ENCODE data around the gene TRAPPC3L. TPM values are rescaled to one million over a fixed set of nuclear protein-coding genes. Genes with fewer than 3 reads are reported as not detected.
A peak's percentile ranks its signal among the peaks of the same experiment; 100 is the strongest.
"Not testable (repeated sequence)": the region's sequence is repeated elsewhere in the genome, so short reads cannot be mapped to it uniquely, and the experiment has no call there.

The TRAPPC3L gene
- total RNA-seq, 2 donors from 2014 or later = 3.5 TPM; not detected in 1

DNA sequence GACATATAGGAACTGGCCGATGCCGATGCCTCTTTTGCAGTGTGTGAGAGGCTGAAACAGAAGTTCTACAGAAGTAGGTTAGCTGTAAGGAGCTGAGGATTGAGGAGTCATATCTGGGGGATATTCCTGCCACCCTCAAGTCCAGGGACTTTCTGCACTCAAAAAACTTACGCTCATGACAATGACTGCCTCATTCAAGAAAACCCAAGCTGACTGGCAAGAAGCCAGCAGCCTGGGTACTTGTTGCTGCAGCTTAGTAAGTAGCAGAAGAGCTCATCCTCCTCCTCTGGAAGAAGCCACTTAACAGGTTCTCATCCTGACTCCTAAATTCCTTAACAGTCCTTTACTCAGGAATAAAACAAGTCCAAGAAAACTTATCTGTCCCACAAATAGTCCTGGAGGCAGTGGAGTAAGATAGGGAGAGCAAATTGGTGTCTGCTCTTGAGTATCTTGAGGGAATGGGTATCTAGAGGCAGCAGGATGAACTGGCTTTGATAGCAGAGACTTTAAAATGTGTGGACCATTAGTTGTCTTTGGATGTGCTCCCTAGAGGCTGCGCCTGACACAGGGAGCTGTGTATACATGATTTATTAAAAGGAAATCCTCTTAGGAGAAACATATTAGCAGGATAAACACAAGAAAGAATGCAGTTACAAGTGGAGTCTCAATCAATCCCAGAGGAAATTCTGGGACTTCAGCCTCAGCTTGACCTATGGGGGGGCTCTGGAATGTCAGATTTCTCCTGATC, 26.7 kb downstream of the TRAPPC3L start:
- Mint-ChIP-seq H3K4me3 (no peak overlapping the region), H3K36me3 (ENCODE audit: low read depth) (no peaks in the 10 kb centered on the region), H3K27ac (no peak overlapping the region), H3K4me1 (no peaks in the 10 kb centered on the region), H3K27me3 (peaks cover 15% of the 10 kb centered on the region)
- no peak for ATAC-seq
- no peak for DNase-seq
- no peaks in the 10 kb centered on the region for H3K9me3 ChIP-seq (ENCODE audit: control insufficient read depth, low read length, poor library complexity, severe bottlenecking)

DNA sequence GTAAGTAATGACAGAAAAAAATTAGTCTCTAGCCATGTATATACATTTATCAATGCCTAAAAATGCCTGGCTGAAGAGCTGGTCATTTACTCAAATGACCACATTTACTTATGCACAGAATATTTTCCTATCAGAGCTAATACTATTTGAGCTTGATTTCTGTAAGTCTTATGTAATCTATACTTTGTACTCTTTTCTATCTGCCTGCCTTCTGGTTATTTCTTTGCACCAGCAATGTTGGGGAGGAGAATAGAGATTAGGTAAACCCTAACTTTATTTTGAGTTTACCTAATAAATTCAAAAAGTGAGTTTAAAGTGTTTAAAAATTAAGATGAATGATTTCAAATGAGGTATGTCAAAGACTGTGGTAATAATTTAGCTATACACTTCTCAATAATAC, 30.3 kb downstream of the TRAPPC3L start:
- ATAC-seq (no peak), DNase-seq (no peak)
- H3K4me1 Mint-ChIP-seq = no peaks in the 10 kb centered on the region
- no peaks in the 10 kb centered on the region for H3K36me3 Mint-ChIP-seq (ENCODE audit: low read depth)
- no peak overlapping the region for H3K4me3 Mint-ChIP-seq
- peaks cover 15% of the 10 kb centered on the region for H3K27me3 Mint-ChIP-seq
- H3K27ac Mint-ChIP-seq = no peak overlapping the region
- H3K9me3 ChIP-seq (ENCODE audit: control insufficient read depth, low read length, poor library complexity, severe bottlenecking) = no peaks in the 10 kb centered on the region

DNA sequence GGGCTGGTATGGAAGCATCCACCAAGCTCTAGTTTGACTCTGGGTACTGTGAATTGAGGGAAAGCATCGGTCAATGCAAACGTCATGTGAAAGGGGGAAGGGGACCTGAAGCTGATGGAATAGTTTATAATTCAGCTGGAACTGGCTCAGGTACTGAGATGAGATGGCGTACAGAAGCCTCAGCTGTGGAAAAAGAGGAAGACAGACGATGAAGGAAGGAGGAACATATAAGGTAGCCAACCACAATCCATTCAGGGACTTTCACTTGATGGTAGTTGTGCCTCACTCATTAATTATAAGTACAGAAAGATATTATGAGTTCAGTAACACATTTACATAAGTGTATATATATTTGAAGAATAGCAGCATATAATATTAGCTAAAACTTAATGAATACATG, 31.4 kb downstream of the TRAPPC3L start:
- H3K27me3 Mint-ChIP-seq = peaks cover 10% of the 10 kb centered on the region
- no peak for ATAC-seq
- no peak overlapping the region for H3K4me3 Mint-ChIP-seq
- H3K9me3 ChIP-seq (ENCODE audit: control insufficient read depth, low read length, poor library complexity, severe bottlenecking) = no peaks in the 10 kb centered on the region
- no peak for DNase-seq
- H3K36me3 Mint-ChIP-seq (ENCODE audit: low read depth) = no peaks in the 10 kb centered on the region
- no peaks in the 10 kb centered on the region for H3K4me1 Mint-ChIP-seq
- H3K27ac Mint-ChIP-seq = no peak overlapping the region

DNA sequence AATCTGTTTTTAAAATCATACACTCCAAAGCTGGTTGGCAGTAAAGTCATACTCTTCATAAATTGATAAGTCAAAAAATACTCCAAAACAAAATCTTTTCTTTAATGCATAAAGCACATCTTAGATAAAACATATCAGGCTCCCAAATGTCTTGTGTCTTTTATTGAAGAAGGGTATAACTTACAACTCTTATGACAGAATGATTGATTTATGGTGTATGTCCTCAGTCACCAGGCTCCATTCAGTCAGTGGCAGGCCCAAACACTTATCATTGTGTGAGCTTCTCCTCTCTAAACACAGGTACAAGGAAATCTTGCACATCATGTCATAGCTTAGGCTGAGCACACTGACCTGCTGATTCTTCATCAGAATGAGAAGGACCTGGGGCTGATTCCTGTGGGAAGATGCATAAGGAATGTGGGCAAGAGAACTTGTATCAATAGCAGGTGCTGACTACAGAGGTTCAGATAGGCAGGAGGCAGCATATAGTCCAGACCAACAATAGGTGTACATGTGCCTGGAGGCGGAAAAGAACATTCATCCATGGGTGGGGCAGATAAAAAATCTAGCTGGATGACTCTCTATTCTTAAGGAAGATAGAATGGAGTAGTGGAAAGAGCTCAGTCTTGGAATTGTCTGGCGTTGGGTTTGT, 32.1 kb downstream of the TRAPPC3L start:
- Mint-ChIP-seq H3K4me3 (no peak overlapping the region), H3K27ac (peak overlapping the region; percentile 3), H3K27me3 (peaks cover 5% of the 10 kb centered on the region), H3K4me1 (no peaks in the 10 kb centered on the region), H3K36me3 (ENCODE audit: low read depth) (no peaks in the 10 kb centered on the region)
- DNase-seq = no peak
- no peak for ATAC-seq
- no peaks in the 10 kb centered on the region for H3K9me3 ChIP-seq (ENCODE audit: control insufficient read depth, low read length, poor library complexity, severe bottlenecking)

DNA sequence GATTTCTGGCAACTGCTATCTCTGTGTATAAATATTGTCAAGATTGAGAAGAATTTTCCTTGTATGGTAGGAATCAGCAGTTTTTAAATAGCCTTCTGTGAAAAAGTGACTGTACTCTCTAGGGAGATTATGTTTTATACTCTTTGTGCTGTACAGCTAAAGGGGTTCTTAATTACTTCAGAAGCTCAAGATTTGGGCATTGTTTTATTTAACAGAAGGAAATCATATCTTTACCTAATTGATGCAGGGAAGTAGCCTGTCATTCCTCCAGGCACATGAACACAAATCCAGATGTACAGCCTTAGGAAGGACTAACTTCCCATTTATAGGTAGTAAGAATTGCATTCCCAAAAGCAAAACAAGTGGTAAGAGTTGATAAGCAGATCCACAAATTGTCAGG, 32.8 kb downstream of the TRAPPC3L start:
- H3K4me1 Mint-ChIP-seq = no peaks in the 10 kb centered on the region
- no peak for ATAC-seq

DNA sequence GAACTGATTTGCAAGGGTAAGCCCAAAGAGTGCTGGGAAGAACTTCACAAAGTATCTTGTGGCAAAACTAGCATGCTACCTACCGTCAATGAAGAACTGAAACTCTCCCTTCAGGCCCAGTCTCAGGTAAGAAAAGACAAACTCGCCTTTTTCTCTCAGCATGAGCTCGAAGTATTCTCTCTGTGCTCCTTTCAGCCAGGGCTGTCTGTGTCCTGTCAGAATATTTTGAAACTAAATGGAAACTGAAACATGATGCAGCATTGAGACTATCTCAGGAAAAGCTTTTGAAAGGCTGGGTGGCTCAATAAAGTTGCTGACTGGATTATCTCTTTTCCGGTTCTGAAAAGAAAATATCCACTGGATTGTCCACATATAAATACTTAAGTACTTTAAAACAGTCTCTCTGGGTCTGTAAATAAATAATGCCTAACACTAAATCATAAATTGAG, 33.3 kb downstream of the TRAPPC3L start:
- no peak overlapping the region for H3K4me3 Mint-ChIP-seq
- ATAC-seq = no peak

More for the DNA sequence above, 32.8 kb downstream of the TRAPPC3L start:
- no peaks in the 10 kb centered on the region for H3K9me3 ChIP-seq (ENCODE audit: control insufficient read depth, low read length, poor library complexity, severe bottlenecking)
- no peaks in the 10 kb centered on the region for H3K36me3 Mint-ChIP-seq (ENCODE audit: low read depth)
- H3K27ac Mint-ChIP-seq = peak overlapping the region; percentile 3
- no peak for DNase-seq
- no peaks in the 10 kb centered on the region for H3K27me3 Mint-ChIP-seq
- H3K4me3 Mint-ChIP-seq = no peak overlapping the region

DNA sequence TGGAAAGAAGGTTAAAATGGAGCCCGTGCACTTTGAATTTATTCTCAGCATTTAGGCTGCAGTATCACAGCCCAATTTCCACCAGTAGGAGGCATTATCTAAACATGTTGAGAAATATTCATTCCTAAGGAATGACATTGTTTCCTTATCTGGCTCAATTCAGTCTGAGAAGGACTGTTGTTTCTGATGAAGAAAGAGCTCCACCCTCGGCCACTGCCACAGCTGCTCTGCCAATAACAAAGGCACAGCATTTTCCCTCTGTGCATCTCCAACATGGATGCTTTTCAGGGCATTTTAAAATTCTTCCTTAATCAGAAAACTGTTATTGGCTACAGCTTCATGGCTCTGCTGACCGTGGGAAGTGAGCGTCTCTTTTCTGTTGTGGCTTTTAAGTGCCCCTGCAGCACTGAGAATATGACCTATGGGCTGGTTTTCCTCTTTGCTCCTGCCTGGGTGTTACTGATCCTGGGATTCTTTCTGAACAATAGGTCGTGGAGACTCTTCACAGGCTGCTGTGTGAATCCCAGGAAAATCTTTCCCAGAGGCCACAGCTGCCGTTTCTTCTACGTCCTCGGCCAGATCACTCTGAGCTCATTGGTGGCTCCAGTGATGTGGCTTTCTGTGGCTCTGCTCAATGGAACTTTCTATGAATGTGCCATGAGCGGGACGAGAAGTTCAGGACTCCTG, 33.9 kb downstream of the TRAPPC3L start, which contains the start of gene CALHM5:
Gene CALHM5, plus strand, starts transcription at position 216 of the 687 bp plus-strand sequence. Its CDS starts 58 bp downstream, at position 274.
- Mint-ChIP-seq H3K27me3 (no peaks in the 10 kb centered on the region), H3K4me1 (no peaks in the 10 kb centered on the region), H3K4me3 (no peak within 1 kb of the TSS), H3K36me3 (ENCODE audit: low read depth) (no peaks in the 10 kb centered on the region), H3K27ac (no peak within 1 kb of the TSS)
- H3K9me3 ChIP-seq (ENCODE audit: control insufficient read depth, low read length, poor library complexity, severe bottlenecking) = no peaks in the 10 kb centered on the region
- no peak for ATAC-seq
- DNase-seq = no peak

More for the DNA sequence above, 33.3 kb downstream of the TRAPPC3L start:
- no peaks in the 10 kb centered on the region for H3K4me1 Mint-ChIP-seq
- H3K27me3 Mint-ChIP-seq = no peaks in the 10 kb centered on the region
- H3K9me3 ChIP-seq (ENCODE audit: control insufficient read depth, low read length, poor library complexity, severe bottlenecking) = no peaks in the 10 kb centered on the region
- no peaks in the 10 kb centered on the region for H3K36me3 Mint-ChIP-seq (ENCODE audit: low read depth)
- DNase-seq = no peak
- no peak overlapping the region for H3K27ac Mint-ChIP-seq

DNA sequence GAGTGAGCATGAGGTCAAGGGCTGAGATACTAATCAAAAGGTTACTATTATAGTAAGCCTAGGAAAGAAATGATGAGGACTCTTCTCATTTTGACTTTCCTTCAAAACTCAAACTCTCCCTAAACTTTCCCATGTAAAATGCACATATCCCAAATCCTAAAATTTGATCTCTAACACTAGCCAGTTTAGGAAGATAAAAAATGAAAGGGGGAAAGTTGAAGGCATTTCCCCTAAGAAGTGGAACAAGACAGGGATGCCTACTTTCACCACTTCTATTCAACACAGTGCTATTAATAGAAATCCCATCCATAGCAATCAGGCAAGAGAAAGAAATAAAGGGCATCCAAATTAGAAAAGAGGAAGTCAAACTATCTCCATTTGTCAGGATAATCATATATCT, 37.0 kb downstream of the TRAPPC3L start:
- Mint-ChIP-seq H3K27me3 (no peaks in the 10 kb centered on the region), H3K36me3 (ENCODE audit: low read depth) (no peaks in the 10 kb centered on the region), H3K4me3 (no peak overlapping the region), H3K4me1 (no peaks in the 10 kb centered on the region), H3K27ac (no peak overlapping the region)
- DNase-seq (no peak), ATAC-seq (no peak)
- no peaks in the 10 kb centered on the region for H3K9me3 ChIP-seq (ENCODE audit: control insufficient read depth, low read length, poor library complexity, severe bottlenecking)

DNA sequence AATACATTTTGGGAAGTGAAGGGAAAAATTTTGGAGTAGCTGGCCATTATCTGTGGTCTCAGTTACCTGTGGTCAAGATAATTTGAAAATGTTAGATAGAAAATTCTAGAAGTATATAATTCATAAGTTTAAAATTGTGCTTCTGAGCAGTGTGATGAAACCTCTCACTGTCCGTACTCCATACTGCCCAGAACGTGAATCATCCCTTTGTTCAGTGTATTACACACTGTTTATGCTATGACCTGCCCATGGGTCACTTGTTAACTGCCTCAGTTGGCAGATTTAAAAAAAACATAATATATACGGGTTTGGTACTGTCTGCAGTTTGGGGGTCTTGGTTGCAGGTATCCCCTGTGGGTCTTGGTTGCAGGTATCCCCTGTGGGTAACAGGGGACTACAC, 38.2 kb downstream of the TRAPPC3L start:
- no peak for DNase-seq
- no peak for ATAC-seq
- no peaks in the 10 kb centered on the region for H3K36me3 Mint-ChIP-seq (ENCODE audit: low read depth)
- no peaks in the 10 kb centered on the region for H3K9me3 ChIP-seq (ENCODE audit: control insufficient read depth, low read length, poor library complexity, severe bottlenecking)
- no peak overlapping the region for H3K4me3 Mint-ChIP-seq
- no peaks in the 10 kb centered on the region for H3K4me1 Mint-ChIP-seq
- peaks cover 1% of the 10 kb centered on the region for H3K27me3 Mint-ChIP-seq
- no peak overlapping the region for H3K27ac Mint-ChIP-seq

DNA sequence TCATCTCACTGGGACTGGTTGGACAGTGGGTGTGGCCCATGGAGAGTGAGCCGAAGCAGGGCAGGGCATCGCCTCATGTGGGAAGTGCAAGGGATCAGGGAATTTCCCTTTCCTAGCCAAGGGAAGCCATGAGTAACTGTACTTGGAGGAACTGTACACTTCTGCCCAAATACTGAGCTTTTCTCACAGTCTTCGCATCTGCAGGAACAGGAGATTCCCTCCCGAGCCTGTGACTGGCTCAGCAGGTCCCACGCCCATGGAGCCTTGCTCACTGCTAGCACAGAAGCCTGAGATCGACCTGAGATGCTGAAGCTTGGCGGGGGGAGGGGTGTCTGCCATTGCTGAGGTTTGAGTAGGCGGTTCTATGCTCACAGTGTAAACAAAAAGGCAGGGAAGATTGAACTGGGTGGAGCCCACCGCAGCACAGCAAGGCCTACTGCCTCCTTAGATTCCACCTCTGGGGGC, 44.5 kb downstream of the TRAPPC3L start:
- Mint-ChIP-seq H3K4me3 (no peak overlapping the region), H3K36me3 (ENCODE audit: low read depth) (peaks cover 5% of the 10 kb centered on the region), H3K27ac (no peak overlapping the region), H3K4me1 (no peaks in the 10 kb centered on the region), H3K27me3 (peaks cover 15% of the 10 kb centered on the region)
- H3K9me3 ChIP-seq (ENCODE audit: control insufficient read depth, low read length, poor library complexity, severe bottlenecking) = no peaks in the 10 kb centered on the region
- ATAC-seq (no peak), DNase-seq (no peak)

DNA sequence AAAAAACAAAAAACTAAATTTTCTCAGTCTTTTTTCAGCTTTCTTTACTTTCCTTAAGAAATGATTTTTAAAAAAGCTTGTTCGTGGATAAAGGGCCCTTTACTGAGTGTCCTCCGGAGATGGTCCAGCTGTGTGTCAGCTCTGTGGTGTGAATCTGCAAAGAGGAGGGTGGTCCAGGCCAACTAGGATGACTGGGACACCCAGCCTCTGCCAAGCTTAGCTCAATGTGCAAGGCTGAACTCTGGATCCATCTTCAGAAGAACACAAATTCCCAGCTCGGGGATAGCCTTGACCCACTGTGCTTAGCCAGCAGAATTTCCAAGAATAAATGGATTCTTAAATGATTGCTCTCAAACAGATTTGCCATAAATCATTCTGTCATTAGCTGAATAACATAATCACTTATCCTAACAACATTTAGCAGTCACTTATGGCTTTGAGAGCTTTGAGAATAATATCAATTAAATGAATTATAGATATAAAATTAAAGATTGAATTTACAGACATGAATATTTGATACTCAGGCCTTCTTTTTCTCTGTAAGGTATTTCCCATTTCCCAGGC, 48.3 kb downstream of the TRAPPC3L start:
- no peak for ATAC-seq
- Mint-ChIP-seq H3K4me3 (no peak overlapping the region), H3K4me1 (no peaks in the 10 kb centered on the region)

DNA sequence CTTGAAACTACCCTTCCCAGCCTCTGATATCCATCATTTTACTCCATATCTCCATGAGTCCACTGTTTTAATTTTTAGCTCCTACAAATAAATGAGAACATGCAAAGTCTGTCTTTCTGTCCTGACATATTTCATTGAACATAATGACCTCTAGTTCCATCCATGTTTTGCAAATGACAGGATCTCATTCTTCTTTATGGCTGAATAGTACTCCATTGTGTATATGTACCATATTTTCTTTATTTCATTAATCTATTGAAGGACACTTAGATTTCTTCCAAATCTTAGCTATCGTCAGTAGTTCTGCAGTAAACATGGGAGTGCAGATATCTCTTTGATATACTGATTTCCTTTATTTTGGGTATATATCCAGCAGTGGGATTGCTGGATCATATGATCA, 50.3 kb downstream of the TRAPPC3L start:
- not testable (repeated sequence) for DNase-seq; H3K27ac Mint-ChIP-seq; H3K4me1 Mint-ChIP-seq; H3K9me3 ChIP-seq (ENCODE audit: control insufficient read depth, low read length, poor library complexity, severe bottlenecking); ATAC-seq; H3K4me3 Mint-ChIP-seq
- Mint-ChIP-seq H3K27me3 (peaks cover 14% of the 10 kb centered on the region), H3K36me3 (ENCODE audit: low read depth) (peaks cover 12% of the 10 kb centered on the region)

More for the DNA sequence above, 48.3 kb downstream of the TRAPPC3L start:
- Mint-ChIP-seq H3K36me3 (ENCODE audit: low read depth) (peaks cover 9% of the 10 kb centered on the region), H3K27me3 (peaks cover 20% of the 10 kb centered on the region), H3K27ac (no peak overlapping the region)
- H3K9me3 ChIP-seq (ENCODE audit: control insufficient read depth, low read length, poor library complexity, severe bottlenecking) = no peaks in the 10 kb centered on the region
- no peak for DNase-seq
